GM12873 (cell line): Measurements from ENCODE around the gene CPED1.

Experiments used
- CTCF ChIP-seq: IDR thresholded peaks from 2 replicates; pipeline ENCODE4 v1.5.1; 2012; ENCODE audit warnings: low read depth, mild to moderate bottlenecking, moderate library complexity, low read length, control low read depth; ENCODE audit not compliant: insufficient read depth; ENCODE audit errors: missing control alignments

CPED1 gene

GRCh38 chr7:121169469-121169868 lies 181.0 kb downstream of the CPED1 start:
- no peak for TF ChIP-seq CTCF

GRCh38 chr7:121172484-121172883 lies 184.0 kb downstream of the CPED1 start:
- TF ChIP-seq CTCF: no peak

- TF ChIP-seq CTCF: no peak
Observed at GRCh38 chr7:121175826-121176225, 187.3 kb downstream of the CPED1 start.

- TF ChIP-seq CTCF: no peak
Observed at GRCh38 chr7:121178452-121178851, 189.9 kb downstream of the CPED1 start.

- no peak for TF ChIP-seq CTCF
Observed at GRCh38 chr7:121178869-121179497, 190.5 kb downstream of the CPED1 start.

- no peak for TF ChIP-seq CTCF
Observed at GRCh38 chr7:121180436-121181063, 192.0 kb downstream of the CPED1 start.

GRCh38 chr7:121181357-121181756 lies 192.8 kb downstream of the CPED1 start:
- TF ChIP-seq CTCF: no peak

- no peak for TF ChIP-seq CTCF
Observed at GRCh38 chr7:121182281-121182680, 193.8 kb downstream of the CPED1 start.
